Stimulated activated CD8-positive, alpha-beta memory T cell treated with anti-CD3 and anti-CD28 coated beads, Interleukin-4, amount 100 ng/mL, for 24 hours (primary cell): ENCODE data around the gene SPATA12.

Experiments used
- DNase-seq: peaks from one replicate; pipeline ENCODE4 v3.0.0-alpha.2; 2020; ENCODE audit warnings: low read depth

The SPATA12 gene

DNA sequence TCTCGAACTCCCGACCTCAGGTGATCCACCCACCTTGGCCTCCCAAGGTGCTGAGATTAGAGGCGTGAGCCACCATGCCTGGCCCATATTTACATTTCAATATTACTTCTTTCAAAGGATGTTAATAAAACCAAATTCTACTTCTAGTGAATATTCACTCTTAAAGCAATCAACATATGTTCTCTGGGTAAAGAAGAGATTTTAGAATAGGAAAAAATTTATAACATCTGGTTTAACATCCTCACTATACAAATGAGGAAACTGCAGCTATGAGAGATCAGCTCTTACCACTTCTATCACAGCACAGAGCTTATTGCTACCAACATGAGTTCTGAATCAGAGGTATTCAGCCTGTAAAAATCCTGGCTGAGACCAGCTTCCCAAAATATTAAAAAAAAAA lies 56.0 kb downstream of the SPATA12 start:
- no peak for DNase-seq

DNA sequence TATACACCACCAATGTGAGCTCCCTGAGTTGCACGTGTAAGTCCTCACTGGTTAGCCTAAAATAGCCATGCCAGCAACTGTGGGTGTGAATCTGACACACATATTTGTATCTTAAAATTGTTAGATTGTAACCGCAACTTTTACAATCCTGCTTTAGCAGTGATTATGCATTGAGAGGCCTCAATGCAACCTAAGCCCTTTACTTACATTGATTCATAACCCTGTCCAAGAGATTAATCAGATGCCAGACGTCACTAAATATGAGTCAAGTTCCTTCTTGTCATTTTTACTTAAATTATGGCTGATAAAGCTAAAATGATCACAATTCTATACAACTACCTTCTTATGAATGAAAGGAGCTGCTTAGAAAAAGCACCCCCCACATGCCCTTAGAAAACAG lies 57.8 kb downstream of the SPATA12 start:
- DNase-seq = no peak

- DNase-seq = no peak
These were observed 59.6 kb downstream of the SPATA12 start for GRCh38 chr3:57120040-57120439.

DNA sequence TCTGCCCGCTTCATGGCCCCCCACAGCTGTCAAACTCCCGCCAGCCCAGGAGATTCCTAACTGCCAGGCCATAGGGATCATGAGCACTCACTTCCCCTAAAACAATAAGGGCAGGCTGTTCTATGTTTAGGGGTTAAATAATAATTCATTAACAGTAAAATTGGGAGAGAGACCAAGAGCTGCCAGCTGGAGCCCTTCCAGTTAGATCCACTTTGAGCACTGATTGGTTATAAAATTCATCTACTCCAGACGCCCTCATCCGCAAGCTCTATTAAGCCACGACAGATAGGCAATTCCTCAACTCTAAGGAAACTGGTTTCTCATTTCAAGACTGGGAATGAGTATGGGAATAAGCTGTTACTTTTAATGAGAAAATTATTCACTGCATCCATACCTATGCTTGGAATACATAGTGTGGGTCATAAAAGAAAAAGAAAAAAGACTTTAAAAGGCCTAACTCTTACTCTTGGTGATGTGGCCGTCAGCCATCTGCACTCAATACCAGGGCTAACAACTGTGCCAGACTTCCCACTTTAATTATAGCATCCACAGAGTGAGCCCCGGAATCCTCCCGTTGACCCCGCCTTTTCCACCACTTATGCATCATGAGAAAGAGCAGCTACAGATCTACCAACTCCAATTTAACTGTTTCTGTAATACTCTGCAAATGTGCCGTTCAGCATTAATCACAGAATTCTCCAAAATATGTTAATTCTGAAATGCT lies 60.1 kb downstream of the SPATA12 start:
- no peak for DNase-seq
